Measurements from ENCODE around the gene MTSS2. TPM values are rescaled to one million over a fixed set of nuclear protein-coding genes. Genes with fewer than 3 reads are reported as not detected.

The MTSS2 gene
- total and polyA plus RNA-seq, 2 of the 8 experiments (the other 6 are each of a cell fraction or from before 2014, with no cell fraction given), result 23.3 to 36.7 TPM

DNA sequence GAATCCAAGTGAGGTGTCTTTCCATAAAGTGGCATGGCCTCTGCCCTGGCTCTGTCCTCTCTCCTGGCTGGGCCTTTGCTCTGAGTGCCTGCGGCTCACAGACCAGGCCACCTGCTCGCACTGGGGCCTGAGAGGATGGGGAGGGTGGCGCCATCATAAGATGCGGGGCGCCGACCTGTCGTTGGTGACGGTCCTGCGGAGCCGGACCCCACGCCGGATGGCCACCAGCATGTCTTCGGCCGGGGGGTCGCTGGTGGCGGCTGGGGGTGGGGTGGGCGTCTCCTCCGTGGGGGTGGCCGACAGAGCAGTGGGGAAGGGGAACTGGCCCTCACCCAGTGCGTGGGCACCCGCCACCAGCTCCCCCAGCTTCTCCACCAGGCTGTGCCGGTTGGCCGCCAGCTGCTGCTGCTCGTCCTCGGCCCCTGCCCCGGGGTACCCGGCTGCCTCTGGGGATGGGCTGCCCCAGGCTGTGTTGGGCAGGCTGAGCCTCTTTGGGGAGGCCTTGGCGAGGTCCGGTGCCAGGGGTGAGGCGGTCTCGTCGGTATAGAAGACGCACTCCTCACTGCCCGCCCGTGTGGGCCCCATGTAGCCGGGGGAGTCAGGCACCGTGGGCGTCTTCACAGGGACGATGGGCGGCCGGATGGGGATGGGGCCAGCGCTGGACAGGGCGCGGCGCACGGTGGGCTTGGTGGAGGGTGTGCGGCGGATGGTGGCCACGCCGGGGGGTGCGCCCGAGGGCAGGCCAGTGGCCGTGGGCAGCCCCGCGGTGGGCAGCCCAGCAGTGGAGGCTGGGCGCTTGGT is 22.1 kb downstream of the MTSS2 start:
- no peaks in the 10 kb centered on the region for H3K79me2 ChIP-seq (ENCODE audit: control insufficient read depth in 1 of 2, insufficient read depth in 2 of 2, low read length in 2 of 2)
- no peak overlapping the region for H3K9ac ChIP-seq (replicated peaks in 1 of 4; ENCODE audit: extremely low read depth in 1 of 4, low read depth in 3 of 4, low read length in 3 of 4)
- H3K27ac ChIP-seq (ENCODE audit: low read depth, low read length), result no peak overlapping the region
- no peaks in the 10 kb centered on the region for H3K27me3 ChIP-seq (replicated peaks in 1 of 4; ENCODE audit: control insufficient read depth in 3 of 4, extremely low read depth in 1 of 4, insufficient read depth in 3 of 4, low read length in 3 of 4)
- H3K9me3 ChIP-seq (ENCODE audit: insufficient read depth in 2 of 2, low read depth in 1 of 2, low read length in 1 of 2), result no peaks in the 10 kb centered on the region
- ChIA-PET CTCF (ENCODE audit: partially characterized antibody) (interaction anchor here (0.5 to 2.6 kb wide), 2 partner anchors 16 to 113 kb away, joined by 3 to 12 read pairs; no protein-coding TSS in a partner anchor), POLR2A (ENCODE audit: partially characterized antibody) (no interaction called here)
- H2BK120ac ChIP-seq (replicated peaks; ENCODE audit: low read depth, low read length), result no peak overlapping the region
- H3K18ac ChIP-seq (ENCODE audit: extremely low read depth, low read length), result no peak overlapping the region
- no peaks in the 10 kb centered on the region for H3K79me1 ChIP-seq (ENCODE audit: low read depth, low read length)
- no peak overlapping the region for H2AFZ ChIP-seq (ENCODE audit: low read length)
- WGBS, 2 experiments (ENCODE audit: extremely low coverage in 1 of 2, insufficient coverage in 1 of 2, insufficient read length in 1 of 2, insufficient replicate concordance in 2 of 2, low coverage in 1 of 2, low lambda C conversion rate in 2 of 2, missing lambda C conversion rate in 1 of 2), result 98% methylated on average over 33 of the region's 56 CpGs; no CpG with 5 or more reads in 1 of the 2 experiments
- FAIRE-seq (no peak), DNase-seq (ENCODE audit: low read depth in 1 of 2, low spot score in 2 of 2) (no peak)
- H4K20me1 ChIP-seq (replicated peaks in 1 of 2; ENCODE audit: control insufficient read depth in 1 of 2, insufficient read depth in 2 of 2, low read length in 2 of 2), result peaks cover 0 to 3% of the 10 kb centered on the region in 2 experiments
- no peak overlapping the region for H3K56ac ChIP-seq (replicated peaks; ENCODE audit: insufficient read length, low read depth, low read length)
- H2BK5ac ChIP-seq (ENCODE audit: low read depth, low read length), result no peak overlapping the region
- H4K91ac ChIP-seq (replicated peaks; ENCODE audit: insufficient read length, low read length), result no peak overlapping the region
- peaks cover 0 to 18% (median 2%) of the 10 kb centered on the region in 4 experiments; a peak in 4 of 8 replicates for H3K36me3 ChIP-seq (ENCODE audit: control insufficient read depth in 2 of 4, insufficient read depth in 4 of 4, low read length in 3 of 4)
- H3K23me2 ChIP-seq (ENCODE audit: low read depth, low read length), result no peaks in the 10 kb centered on the region
- peaks cover 0 to 14% (median 7%) of the 10 kb centered on the region in 4 experiments; a peak in 6 of 7 replicates for H3K4me1 ChIP-seq (replicated peaks in 1 of 4; ENCODE audit: control insufficient read depth in 3 of 4, insufficient read depth in 4 of 4, low read length in 3 of 4)
- H2BK20ac ChIP-seq (ENCODE audit: low read length), result no peak overlapping the region
- H3K14ac ChIP-seq (ENCODE audit: insufficient read length), result no peak overlapping the region
- H2BK15ac ChIP-seq (ENCODE audit: low read length), result no peak overlapping the region
- H2BK12ac ChIP-seq (ENCODE audit: low read depth, low read length), result no peak overlapping the region
- no peak overlapping the region for H4K5ac ChIP-seq (ENCODE audit: insufficient read length, low read depth, low read length)
- H3K4me2 ChIP-seq (ENCODE audit: insufficient read depth in 1 of 2, low read depth in 2 of 2, low read length in 2 of 2), result no peak overlapping the region
- no peak overlapping the region for H3K23ac ChIP-seq (ENCODE audit: insufficient read length)
- H4K8ac ChIP-seq (ENCODE audit: extremely low read depth, insufficient read depth, low read length), result no peak overlapping the region
- no peak overlapping the region for H3K4me3 ChIP-seq (ENCODE audit: extremely low read depth in 1 of 4, insufficient read depth in 2 of 4, low read depth in 3 of 4, low read length in 4 of 4)
- no peak overlapping the region for H2AK5ac ChIP-seq (ENCODE audit: low read depth, low read length)
- H3K4ac ChIP-seq (replicated peaks; ENCODE audit: insufficient read length, low read depth, low read length), result no peak overlapping the region
- TF ChIP-seq BCL11A (IDR thresholded peaks at IDR 0.05; ENCODE audit: low read depth in 2 of 2, low read length in 2 of 2) (no peak), TAF1 (IDR thresholded peaks at IDR 0.05; ENCODE audit: low read depth, low read length) (no peak), ASH2L (IDR thresholded peaks at IDR 0.05; ENCODE audit: low read length) (no peak), SAP30 (IDR thresholded peaks at IDR 0.05; ENCODE audit: insufficient read depth, insufficient replicate concordance, low read length) (no peak), SUZ12 (IDR thresholded peaks at IDR 0.05; ENCODE audit: low read length) (no peak), ZNF274 (IDR thresholded peaks at IDR 0.05; ENCODE audit: borderline replicate concordance, extremely low read depth, low read length) (no peak), YY1 (IDR thresholded peaks at IDR 0.05; ENCODE audit: low read depth, low read length) (no peak), GTF2F1 (IDR thresholded peaks at IDR 0.05; ENCODE audit: borderline replicate concordance, low read depth, low read length) (no peak), RXRA (IDR thresholded peaks at IDR 0.05; ENCODE audit: insufficient read depth, low read depth, low read length) (no peak), KDM5A (IDR thresholded peaks at IDR 0.05; ENCODE audit: low read length) (no peak), CHD2 (IDR thresholded peaks at IDR 0.05; ENCODE audit: low read length) (no peak)
- TF ChIP-seq, protein P1, sequence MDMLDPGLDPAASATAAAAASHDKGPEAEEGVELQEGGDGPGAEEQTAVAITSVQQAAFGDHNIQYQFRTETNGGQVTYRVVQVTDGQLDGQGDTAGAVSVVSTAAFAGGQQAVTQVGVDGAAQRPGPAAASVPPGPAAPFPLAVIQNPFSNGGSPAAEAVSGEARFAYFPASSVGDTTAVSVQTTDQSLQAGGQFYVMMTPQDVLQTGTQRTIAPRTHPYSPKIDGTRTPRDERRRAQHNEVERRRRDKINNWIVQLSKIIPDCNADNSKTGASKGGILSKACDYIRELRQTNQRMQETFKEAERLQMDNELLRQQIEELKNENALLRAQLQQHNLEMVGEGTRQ (IDR thresholded peaks at IDR 0.05; ENCODE audit: low read length), result no peak

All from H1 (cell line).